Anterior cingulate cortex (tissue), 58 donors: ENCODE results near the gene HMGCS1.
"Not testable (repeated sequence)": the region's sequence is repeated elsewhere in the genome, so short reads cannot be mapped to it uniquely, and the experiment has no call there.

Source experiments
- DNase-seq, 58 donors: peaks; one replicate each; lab custom pipeline; 2025; lab: John Stamatoyannopoulos, UW

The HMGCS1 gene

DNA sequence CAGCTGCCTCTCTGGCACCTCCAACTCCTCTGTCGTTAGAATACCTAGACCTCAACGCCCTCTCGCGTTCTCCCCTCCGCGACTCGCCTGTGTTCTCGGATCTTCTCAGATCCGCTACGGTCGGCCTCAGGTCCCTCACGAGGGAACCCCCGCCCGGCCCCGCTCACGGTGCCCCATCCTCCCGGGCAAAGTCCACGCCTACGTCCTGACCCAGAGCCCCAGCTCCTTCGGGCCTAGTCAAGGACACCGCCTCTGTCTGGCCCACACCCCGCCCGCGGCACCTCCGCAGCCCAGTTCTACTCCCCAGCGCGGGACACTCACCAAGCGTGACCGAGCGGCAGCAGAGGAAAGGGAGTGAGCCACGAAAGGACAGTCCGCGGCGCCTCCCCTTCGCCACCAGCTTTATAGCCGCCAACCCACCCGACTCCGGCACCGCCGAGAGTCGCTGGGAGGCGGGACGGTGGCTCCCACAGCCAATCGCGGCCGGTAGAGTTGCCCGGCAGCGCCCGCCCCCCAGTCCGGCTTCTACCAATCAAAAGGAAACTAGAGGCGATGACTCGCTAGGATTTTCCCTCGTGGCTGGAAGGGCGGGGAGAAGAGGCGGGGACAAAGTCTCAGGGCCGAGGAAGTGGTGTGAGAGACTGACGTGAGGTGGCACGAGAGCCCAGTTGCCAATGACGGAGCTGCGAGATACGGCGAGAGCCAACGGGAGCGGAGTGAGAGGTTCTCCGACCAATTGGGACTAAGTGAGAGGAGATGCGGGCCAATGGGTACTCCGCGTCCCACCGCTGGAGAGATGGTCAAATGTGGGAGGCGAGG is at the start of gene HMGCS1:
Gene HMGCS1, minus strand, starts transcription at position 378 of the 819 bp plus-strand sequence. CDS start 14,447 bp downstream, outside the sequence.
- peak; percentile 85 to 100 (median 99) for DNase-seq

DNA sequence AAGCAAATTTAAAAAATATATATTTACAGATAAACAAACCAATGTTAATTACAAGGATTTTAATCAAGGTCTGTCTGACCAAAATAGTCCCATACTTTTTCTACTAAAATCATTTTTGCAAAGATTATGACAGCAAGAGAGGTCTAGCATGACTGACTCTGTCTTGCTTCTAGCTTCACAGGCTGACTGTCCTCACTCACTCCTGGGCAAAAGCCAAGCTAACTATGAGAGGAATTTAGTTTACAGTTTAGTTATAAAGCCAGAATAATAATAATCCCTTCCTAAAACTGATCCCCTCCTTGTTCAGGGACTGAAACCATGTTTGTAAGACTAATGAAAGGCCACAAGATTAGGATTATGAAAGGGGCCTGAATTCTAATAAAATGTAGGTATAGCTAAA is 45.5 kb upstream of the HMGCS1 start:
- DNase-seq, result no peak

DNA sequence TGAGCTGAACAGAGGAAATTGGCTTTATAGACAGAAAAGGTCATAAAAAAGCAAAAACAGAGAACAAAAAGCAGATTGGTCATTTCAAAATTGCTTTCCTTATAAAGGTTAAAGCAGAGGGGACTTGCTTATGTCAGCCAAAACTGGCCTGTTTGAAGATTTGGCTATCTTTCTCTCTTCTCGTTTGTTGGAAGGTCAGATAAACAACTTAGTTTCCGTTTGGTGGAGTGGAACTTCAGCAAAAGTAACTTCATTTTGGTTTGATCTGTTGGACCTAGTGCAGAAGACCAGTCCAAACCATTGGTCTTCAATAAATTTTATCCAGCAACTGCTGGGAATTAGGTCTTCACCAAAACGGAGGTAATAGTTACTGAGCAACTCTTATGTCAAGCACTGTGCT is 45.1 kb upstream of the HMGCS1 start:
- DNase-seq, result no peak

DNA sequence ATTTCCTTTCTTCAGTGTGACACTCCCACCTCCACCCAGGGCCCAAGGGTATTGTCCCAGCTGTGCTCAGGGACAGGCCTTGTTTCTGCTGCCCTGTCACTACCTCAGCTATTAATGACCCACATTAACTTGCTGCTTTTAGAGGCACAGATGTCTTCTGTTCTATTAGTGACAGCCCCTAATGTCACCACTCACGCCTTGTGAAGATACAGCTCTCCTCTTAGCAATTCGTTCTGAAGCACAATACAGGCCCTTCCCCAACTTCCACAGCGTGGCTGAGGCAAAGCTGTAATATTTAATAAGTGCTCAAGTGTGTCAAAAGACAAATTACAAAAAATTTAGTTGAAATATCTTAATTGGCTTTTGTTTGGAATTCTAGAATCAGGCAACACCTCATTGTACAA is 44.7 kb upstream of the HMGCS1 start:
- DNase-seq, result no peak

DNA sequence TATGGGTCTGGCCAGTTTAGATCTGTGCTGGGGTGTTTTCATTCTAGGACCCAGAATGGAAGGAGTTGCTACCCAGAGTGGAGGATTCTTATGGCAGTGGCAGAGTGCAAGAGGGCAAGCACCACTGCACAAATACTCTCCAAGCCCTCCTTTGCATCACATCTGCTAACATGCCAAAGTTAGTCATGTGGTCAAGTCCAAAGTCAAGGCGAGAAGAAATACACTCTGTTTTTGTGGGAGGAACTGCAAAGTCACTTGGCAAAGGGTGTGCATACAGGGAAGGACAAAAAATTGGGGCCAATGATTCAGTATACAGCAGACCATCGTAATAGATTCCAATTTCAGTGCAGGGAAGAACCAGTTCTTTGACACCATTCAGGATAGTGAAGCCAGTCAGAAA is 43.9 kb upstream of the HMGCS1 start:
- no peak for DNase-seq

DNA sequence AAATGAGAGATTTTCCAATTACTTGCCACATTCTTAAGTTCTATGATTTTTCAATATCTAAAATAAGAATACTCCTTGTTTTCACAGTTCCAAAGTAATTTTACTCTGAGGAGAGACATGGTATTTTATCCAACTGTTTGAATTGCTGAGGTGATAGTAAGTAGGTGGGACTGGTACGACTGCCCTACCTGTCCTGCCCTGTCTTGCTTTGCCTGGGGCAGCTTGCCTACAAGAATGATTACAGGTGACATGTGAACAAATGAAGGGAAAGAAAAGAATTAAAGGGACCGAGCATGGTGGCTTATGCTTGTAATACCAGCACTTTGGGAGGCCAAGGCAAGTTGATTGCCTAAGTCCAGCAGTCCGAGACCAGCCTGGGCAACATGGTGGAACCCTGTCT is 41.6 kb upstream of the HMGCS1 start:
- DNase-seq, result no peak

DNA sequence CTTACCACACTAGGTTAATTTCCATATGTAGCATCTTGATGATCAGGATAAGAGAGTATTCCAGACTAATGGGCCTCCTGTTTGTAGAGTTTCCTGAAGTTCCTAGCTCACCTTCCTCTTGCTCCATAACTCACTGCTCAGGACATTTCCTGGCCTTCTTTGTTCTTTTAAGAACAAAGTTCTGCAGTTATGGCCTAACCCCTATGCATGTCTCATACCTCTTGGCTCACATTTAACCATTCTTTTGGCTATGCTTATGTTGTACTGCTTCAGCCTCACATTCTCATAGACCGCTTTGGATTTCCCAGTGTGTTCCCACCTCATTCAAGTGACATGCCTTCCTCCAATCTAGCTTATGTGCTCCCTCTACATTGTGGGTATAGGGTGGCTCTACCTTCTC is 40.5 kb upstream of the HMGCS1 start:
- DNase-seq, result no peak

DNA sequence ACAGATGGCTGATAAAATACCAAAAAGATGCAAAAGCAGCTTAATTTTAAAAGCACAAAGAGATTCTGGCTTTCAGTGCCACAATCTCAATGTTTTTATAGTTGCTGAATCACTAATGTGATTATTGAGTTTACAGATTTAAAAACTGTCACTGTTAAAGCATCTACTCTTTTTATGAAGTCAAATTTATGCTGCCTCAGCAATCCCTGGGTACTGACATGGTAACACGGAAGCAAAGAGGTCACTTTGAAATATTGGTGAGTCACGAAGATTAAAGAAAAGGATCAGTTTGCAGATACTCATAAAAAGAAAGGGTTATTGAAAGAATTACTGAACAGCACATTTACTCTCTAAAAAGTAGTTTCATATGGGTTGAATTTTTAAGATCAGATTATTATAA is 39.7 kb upstream of the HMGCS1 start:
- DNase-seq, result no peak

DNA sequence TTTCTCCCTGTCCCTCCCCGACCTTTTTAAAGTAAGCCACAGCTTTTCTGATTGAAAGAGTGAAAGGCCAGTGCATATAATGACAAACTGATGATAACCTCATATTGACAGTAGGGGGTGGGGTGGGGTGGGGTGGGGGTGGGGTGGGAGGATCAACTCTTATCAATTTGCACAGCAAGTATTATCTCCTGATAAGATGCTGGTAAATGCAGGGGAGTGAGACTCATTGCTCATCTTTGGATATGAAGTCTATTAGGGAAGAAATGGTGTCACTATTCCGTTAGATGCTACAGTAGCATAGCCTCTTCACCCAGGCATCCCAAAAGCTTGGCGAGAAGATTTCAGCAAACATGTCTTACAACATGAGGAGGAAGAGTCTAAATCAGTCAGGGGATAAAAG is 38.9 kb upstream of the HMGCS1 start:
- DNase-seq, result no peak

DNA sequence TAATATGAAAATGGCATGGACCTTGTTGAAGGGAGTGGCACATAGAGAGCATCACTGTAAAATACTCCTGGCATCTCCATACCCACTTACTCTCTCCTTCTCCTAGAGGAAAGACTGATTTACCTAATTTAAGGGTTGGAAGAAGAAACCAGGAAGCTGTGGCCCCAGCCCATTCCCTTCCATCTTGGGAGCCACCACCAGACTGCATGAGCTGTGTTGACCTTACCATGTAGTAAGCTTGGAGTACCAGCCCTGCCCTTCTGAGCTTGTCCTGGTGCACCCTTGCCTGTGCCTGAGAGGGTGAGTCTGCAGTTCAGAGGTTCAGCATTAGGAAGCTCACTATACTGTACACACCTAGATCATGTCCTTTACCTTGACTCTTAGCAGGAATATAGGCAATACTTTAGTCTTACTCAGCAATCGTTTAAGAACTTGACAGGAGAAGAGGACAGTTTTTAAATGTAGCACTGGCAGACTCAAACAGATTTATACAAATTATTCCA is 35.7 kb upstream of the HMGCS1 start:
- no peak for DNase-seq

DNA sequence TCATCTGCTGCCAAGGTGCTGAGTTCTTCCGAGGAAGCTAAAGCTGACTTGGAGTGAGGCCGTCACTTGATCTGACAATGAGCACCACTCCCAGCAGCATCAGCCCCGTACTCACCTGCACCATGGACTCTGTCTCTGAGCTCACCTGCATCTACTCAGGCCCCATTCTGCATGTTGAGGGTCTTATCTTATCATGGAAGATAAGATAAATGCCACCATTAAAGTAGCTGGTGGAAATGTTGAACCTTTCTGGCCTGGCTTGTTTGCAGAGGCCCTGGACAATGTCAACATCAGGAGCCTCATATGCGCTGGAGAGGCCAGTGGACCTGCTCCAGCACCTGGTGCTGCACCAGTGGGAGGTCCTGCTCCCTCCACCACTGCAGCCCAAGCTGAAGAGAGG is 35.0 kb upstream of the HMGCS1 start:
- no peak for DNase-seq

DNA sequence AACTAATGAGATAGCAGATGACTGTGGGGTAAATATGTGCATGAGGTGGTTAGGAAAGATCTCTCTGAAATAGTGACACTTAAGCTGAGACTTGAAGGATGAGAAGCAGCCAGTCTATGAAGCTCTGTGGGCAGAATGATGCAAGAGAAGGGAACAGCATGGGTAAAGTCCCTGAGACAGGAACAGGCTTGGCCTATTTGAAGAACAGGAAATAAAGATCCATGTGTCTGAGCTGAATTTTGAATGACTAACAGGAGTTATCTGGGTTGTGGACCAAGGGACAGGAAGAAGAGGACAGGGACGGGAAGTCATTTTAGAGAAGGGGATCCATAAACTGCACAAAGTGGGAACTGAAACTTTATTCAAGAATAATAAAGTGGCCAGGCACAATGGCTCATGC is 25.6 kb upstream of the HMGCS1 start:
- no peak for DNase-seq

DNA sequence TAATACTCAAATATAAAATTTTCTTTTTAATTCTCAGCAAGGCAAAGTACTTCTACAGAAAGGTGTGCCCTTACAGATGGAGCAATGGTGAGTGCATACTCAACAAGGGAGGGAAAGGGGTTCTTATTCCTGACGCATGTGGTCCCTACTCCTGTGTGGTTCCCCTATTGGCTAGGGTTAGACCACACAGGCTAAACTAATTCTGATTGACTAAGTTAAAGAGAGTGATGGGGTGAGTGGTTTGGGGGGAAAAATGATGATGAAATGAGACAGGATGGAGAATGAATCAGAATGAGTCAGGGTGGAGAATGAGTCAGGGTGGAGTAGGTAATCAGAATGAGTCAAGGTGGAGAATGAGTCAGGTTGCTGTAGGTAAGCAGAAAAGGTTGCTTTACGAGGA is 22.9 kb upstream of the HMGCS1 start:
- no peak for DNase-seq

DNA sequence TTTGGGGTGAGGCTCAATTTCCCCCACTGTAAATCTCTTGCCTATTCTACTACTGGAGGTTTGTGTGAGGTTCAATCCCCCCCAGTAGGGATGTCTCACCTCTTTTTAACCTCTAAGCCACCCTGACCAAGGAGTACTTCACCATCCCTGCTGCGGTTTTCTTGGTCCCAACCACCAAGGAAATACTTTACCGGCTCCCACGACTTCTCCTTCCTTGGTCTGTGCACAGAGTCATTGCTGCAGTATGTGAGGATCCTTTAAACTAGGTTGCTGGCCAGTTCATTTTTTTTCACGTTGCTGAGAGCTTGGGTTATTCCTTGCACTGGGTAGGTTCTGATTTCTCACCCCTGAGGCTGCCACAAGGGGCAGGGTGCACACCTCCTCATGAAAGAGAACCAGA is 22.5 kb upstream of the HMGCS1 start:
- DNase-seq, result no peak

DNA sequence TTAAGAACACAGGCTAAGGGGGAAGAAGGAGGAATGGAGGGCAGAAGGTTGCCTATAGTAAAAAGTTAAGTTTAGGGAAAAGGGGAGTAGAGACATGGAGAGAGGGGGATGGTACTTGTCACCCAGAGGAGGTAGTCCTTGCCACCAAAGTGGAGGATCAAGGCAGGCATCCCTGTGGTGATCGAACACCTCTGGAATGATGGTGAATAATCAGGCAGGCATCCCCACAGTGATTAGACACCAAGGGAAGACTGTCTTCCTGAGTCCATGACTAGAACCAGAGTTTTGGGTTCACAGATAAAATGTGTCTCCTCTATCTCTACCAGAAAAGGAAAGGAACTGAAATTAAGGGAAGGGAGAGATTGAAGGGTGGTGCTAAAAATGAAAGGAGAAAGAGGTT is 19.2 kb upstream of the HMGCS1 start:
- no peak for DNase-seq

DNA sequence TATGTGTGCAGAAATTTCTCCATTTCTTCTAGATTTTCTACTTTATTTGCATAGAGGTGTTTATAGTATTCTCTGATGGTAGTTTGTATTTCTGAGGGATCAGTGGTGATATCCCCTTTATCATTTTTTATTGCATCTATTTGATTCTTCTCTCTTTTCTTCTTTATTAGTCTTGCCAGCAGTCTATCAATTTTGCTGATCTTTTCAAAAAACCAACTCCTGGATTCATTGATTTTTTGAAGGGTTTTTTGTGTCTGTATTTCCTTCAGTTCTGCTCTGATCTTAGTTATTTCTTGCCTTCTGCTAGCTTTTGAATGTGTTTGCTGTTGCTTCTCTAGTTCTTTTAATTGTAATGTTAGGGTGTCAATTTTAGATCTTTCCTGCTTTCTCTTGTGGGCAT is 12.4 kb upstream of the HMGCS1 start:
- DNase-seq, result not testable (repeated sequence)

DNA sequence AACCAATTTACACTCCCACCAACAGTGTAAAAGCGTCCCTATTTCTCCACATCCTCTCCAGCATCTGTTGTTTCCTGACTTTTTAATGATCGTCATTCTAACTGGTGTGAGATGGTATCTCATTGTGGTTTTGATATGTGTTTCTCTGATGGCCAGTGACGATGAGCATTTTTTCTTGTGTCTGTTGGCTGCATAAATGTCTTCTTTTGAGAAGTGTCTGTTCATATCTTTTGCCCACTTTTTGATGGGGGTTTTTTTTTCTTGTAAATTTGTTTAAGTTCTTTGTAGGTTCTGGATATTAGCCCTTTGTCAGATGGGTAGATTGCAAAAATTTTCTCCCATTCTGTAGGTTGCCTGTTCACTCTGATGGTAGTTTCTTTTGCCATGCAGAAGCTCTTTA is 10.3 kb upstream of the HMGCS1 start:
- DNase-seq, result not testable (repeated sequence)

DNA sequence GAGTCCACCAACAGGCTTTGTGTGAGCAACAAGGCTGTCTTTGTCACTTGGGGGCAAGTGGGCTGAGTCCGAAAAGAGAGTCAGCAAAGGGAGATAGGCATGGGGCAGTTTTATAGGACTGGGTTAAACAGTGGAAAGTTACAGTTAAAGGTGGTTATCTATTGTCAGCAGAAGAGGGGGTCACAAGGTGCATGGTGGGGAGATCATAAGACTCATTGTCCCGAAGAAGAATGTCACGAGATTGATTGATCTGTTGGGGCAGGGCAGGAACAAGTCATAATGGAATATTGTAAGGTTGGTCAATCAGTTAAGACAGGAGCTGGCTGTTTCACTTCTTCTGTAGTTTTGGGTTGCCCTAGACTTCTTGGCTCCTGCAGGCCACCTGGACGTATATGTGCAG is 7.6 kb upstream of the HMGCS1 start:
- DNase-seq, result no peak

DNA sequence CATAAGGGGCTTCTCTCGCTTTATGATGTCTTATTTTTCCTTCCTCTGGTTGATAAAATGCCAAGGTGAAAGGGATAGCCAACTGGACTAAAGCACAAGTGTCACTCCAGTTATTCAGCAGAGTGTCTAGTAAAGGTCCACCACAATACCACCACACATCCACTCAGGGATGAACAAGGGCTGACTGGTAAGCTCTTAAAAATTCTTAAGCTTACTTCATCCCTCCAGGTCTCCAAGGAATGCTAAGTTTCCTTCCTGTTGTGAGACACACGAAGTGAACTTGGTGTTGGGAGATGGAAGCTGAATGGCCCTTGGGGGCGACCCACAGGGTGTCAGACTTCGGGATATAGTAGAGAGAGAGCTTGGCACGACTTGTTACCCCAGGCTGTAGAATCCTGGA is 3.2 kb upstream of the HMGCS1 start:
- no peak for DNase-seq

DNA sequence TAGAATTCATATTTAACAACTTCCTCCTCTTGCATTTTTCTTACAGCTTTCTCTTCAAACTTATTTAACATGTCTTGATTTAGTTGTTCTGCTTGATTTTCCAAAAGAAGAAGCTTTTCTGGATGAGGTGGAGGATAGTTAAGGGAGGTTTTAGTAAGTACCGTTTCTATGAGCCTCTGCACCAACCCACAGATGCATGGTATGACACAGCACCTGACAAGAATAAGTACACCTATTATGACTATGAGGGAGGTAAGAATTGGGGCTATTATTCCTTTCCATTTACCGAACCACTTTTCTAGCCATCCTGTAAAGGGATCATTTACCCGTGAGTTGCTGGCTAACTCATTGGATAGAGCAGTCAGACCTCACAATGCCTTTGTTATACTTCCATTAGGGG is 2.5 kb upstream of the HMGCS1 start:
- DNase-seq, result no peak

DNA sequence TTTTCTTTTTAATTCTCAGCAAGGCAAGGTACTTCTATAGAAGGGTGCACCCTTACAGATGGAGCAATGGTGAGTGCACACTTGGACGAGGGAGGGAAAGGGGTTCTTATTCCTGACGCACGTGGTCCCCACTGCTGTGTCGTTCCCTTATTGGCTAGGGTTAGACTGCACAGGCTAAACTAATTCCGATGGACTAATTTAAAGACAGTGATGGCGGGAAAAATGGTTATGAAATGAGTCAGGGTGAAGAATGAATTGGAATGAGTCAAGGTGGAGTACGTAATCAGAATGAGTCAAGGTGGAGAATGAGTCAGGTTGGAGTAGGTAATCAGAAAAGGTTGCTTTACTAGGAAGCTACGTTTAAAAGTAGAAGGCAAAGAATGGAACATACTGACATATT is 2.1 kb upstream of the HMGCS1 start:
- DNase-seq, result no peak

DNA sequence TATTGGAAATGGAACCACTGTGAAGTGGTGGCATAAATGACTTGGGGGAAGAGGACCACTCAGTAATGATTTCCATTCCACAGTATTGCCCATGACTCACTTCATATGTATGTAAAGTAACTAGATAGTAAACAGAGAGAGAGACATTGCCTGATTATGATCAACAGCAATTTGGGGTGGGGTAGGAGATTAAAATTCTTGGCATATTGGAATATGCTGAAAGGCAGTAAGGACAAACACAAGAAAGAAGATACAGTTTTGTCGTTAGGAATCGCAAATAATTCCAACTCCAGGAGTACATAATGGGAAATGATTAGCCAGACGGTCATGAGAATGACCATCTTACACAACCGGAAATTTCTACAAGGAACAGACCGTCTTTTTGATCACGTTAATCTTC is 1.5 kb upstream of the HMGCS1 start:
- DNase-seq, result no peak
